HAP-1 (cell line): Measurements from ENCODE around the gene KRTAP10-2.
"Not testable (repeated sequence)": the region's sequence is repeated elsewhere in the genome, so short reads cannot be mapped to it uniquely, and the experiment has no call there.

Experiments
- DNase-seq, 2 experiments: peaks; one replicate each; pipeline ENCODE4 v3.0.0-alpha.2; 2016 to 2020; ENCODE audit warnings: low spot score in 2 of 2
- H3K27me3 ChIP-seq: fragments of 250-450 bp; sonication (Bioruptor Pico); 2 replicates; pipeline ENCODE4 v1.5.1; 2020; ENCODE audit warnings: low read depth, mild to moderate bottlenecking, moderate library complexity
- H3K36me3 ChIP-seq: fragments of 250-450 bp; sonication (Bioruptor Pico); replicated peaks from 2 replicates; pipeline ENCODE4 v1.5.1; 2020; ENCODE audit warnings: mild to moderate bottlenecking
- H3K4me1 ChIP-seq: fragments of 250-450 bp; sonication (Bioruptor Pico); 2 replicates; pipeline ENCODE4 v1.5.1; 2020; ENCODE audit warnings: mild to moderate bottlenecking
- H3K4me3 ChIP-seq: fragments of 250-450 bp; sonication (Bioruptor Pico); 2 replicates; pipeline ENCODE4 v1.5.1; 2020; ENCODE audit warnings: mild to moderate bottlenecking, moderate library complexity
- H3K9me3 ChIP-seq: fragments of 250-450 bp; sonication (Bioruptor Pico); 2 replicates; pipeline ENCODE4 v1.5.1; 2020; ENCODE audit warnings: mild to moderate bottlenecking, moderate library complexity
- in situ Hi-C: fragments of 300-500 bp; cut with MboI; formaldehyde crosslinking; loops from 3 replicates; pipeline ENCODE4 v1.14.3; 2020; ENCODE audit warnings: low sequenced_read_pairs, inconsistent platforms, mixed read lengths

KRTAP10-2 gene

DNA sequence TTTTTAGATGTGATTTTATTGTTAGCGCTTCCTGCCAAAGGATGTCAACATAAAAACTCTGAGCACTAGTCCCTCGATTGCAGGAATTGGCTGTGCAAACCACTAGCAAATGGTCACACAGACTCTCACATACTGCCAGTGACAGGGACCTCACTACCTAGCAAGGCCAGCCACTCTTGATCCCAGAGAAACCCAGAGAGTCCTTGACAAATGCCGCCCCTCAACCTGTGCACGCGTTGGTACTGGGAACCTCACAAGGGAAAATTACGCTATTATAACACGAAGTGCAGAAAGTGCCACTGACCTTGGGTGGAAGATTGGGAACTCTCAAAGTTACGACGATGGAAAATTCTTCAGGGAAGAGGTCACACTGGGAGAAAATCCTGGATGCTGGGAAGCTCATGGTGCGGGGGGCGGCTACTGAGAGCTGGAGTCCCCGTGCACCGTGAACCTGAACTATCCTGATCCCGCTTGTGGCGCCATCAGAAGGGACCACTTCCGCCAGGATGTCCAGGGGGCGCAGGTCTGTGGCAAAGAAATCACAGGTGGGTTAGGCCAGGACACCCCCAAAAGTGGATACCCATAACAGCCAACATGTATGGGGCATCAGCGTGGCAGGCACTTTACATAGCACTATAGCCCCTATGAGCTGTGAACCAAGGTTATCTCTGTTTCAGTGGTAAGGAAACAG lies 16.3 kb upstream of the KRTAP10-2 start:
- in situ Hi-C loops: no loop called here
- no peak for DNase-seq
- H3K27me3 ChIP-seq: no peaks in the 10 kb centered on the region

DNA sequence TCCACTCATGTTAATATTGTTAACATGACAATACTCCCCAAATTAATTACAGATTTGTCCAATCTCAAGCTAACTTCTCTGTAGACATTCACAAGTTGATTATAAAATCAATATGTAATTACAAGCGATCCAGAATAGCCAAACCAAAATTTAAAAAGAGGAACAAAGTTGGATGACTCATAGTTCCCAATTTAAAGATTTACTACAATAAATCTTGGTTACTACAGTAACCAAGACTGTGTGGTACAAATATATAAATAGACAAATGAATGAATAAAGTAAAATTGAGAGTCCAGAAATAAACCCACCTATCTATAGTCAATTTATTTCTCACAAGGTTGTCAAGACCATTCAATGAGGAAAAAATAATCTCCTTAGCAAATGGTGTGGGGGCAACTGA lies 15.1 kb upstream of the KRTAP10-2 start:
- H3K4me3 ChIP-seq: no peak overlapping the region
- no peaks in the 10 kb centered on the region for H3K27me3 ChIP-seq
- no peaks in the 10 kb centered on the region for H3K4me1 ChIP-seq
- DNase-seq: no peak
- H3K9me3 ChIP-seq: no peaks in the 10 kb centered on the region
- no peaks in the 10 kb centered on the region for H3K36me3 ChIP-seq
- in situ Hi-C loops: no loop called here

More for the DNA sequence above, 16.3 kb upstream of the KRTAP10-2 start:
- Histone ChIP-seq H3K4me3 (no peak overlapping the region), H3K36me3 (no peaks in the 10 kb centered on the region), H3K4me1 (no peaks in the 10 kb centered on the region), H3K9me3 (no peaks in the 10 kb centered on the region)

DNA sequence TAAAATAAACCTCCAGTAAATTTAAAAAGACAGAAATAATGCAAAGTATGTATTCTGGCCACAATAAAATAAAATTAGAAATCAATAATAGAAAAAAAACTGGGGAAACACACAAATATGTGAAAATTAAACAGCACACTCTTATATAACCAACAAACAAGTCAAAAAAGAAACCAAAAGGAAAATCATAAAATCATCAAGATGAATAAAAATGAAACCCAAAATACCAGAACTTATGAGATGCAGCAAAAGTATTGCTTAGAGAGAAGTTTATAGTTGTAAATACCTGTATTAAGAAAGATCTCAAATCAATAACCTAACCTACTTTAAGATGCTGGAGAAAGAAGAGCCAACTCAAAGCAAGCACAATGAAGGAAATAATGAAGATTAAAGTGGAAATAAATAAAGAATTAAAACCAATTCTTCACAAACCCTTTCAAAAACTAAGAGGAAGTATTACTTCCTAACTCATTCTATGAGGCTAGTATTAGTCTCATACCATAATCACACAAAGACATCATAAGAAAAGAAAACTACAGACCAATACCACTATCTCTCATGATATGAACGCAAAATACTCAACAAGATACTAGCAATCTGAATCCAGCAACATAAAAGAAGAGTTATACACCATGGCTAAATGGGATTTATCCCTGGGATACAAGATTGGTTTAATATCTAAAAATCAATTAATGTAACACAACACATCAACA lies 13.7 kb upstream of the KRTAP10-2 start:
- H3K36me3 ChIP-seq: no peaks in the 10 kb centered on the region
- no peaks in the 10 kb centered on the region; the same call in 1 of the 2 replicates for H3K27me3 ChIP-seq
- in situ Hi-C loops: no loop called here
- DNase-seq: no peak
- no peaks in the 10 kb centered on the region for H3K4me1 ChIP-seq
- H3K9me3 ChIP-seq: no peaks in the 10 kb centered on the region
- no peak overlapping the region for H3K4me3 ChIP-seq

DNA sequence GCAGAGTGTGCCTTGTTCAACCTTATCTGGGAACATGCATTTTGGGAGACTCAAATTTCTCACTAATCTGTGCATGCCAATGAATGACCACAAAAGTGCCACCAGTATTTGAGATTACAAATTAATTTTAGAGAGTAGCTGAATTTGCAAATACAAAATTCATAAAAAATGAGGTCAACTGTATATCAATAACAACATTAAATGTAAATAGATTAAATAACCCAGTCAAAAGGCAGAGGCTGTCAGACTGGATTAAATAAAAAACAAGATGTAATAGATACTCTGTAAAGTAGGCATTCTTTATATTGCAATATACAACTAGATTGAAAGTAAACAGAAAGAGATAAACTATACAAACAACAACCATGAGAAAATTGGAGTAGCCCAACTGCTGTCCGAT lies 12.8 kb upstream of the KRTAP10-2 start:
- Histone ChIP-seq H3K27me3 (no peaks in the 10 kb centered on the region; the same call in 1 of the 2 replicates), H3K4me1 (no peaks in the 10 kb centered on the region), H3K36me3 (no peaks in the 10 kb centered on the region), H3K9me3 (no peaks in the 10 kb centered on the region), H3K4me3 (no peak overlapping the region)
- no peak for DNase-seq
- in situ Hi-C loops: no loop called here

DNA sequence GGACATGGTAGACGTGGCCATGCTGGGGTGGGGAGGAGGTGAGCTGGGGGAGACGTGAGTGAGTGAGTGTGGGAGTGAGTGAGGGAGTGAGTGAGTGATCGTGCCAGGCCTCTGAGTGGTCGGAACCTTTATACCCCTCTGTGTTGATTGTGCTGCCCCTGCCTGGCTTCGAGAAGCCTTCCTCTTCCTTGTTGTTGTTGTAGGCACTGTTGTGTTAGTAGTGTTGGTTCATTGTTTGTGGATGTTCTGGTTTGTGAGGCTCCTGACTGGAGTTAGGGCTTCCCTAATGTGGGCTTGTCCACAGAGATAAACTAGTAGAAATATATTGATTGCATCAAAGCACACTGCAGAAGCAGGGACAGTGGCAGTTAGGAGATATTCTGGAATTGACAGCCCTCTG lies 7.4 kb upstream of the KRTAP10-2 start, which contains the start of gene KRTAP10-3:
Gene KRTAP10-3 (minus strand): TSS at position 101 of the 400 bp plus-strand sequence. CDS start 80 bp downstream, at position 21.
- no peaks in the 10 kb centered on the region for H3K36me3 ChIP-seq
- H3K27me3 ChIP-seq: peaks cover 19% of the 10 kb centered on the region
- in situ Hi-C loops: no loop called here
- no peaks in the 10 kb centered on the region for H3K9me3 ChIP-seq
- H3K4me3 ChIP-seq: no peak within 1 kb of the TSS
- no peaks in the 10 kb centered on the region for H3K4me1 ChIP-seq
- no peak for DNase-seq

DNA sequence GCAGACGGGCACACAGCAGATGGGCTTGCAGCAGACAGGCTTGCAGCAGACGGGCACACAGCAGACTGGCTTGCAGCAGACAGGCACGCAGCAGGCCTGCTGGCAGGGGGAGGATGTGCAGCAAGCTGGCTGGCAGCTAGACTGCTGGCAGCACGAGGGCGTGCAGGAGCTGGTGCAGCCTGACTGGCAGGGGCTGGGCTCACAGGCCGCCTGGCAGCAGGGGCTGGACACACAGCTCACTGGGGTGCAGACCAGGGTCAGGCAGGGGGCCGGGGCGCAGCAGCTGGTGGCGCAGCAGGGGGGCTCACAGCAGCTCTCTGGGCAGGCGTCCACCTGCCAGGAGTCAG lies 7.0 kb upstream of the KRTAP10-2 start:
- H3K36me3 ChIP-seq, H3K4me1 ChIP-seq, DNase-seq, H3K9me3 ChIP-seq, in situ Hi-C loops, H3K4me3 ChIP-seq: not testable (repeated sequence)
- H3K27me3 ChIP-seq: peaks cover 22% of the 10 kb centered on the region

DNA sequence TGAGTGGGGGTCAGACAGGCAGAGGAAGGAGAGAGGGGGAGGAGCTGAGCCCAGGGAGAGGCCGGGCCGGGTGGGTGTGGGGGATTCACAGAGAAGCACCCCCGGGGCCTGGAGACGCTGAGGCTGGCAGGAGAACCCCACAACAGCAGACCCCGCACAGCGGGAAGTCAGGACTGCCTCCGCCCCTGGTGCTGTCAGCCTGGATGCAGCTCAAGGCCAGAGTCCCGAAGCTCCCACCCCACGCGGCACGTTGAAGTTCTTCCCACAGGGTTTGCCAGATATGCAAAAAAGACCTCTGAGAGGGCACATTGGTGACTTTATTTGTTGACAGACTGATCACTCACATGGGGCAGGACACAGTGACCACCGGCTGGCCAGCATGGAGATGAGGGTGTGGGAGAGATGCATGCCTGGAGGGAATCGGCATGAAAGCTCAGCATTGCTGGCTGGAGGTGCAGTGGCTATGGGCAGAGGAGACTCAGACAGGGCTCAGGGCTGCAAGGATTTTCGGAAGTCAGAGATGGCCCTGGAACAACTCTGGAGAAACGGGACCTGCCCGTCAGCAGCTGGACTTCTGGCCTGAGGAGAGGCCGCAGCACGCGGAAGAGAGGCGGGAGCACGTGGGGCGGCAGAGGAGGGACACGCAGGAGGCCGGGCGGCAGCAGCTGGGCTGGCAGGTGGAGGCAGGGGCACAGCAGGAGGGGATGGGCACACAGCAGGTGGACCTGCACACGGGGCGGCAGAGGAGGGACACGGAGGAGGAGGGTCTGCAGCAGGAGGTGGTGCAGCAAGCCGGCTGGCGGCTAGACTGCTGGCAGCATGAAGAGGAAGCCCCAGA lies 6.4 kb upstream of the KRTAP10-2 start:
- H3K9me3 ChIP-seq: no peaks in the 10 kb centered on the region
- H3K27me3 ChIP-seq: peaks cover 25% of the 10 kb centered on the region
- in situ Hi-C loops: no loop called here
- H3K4me3 ChIP-seq: no peak overlapping the region
- no peaks in the 10 kb centered on the region for H3K4me1 ChIP-seq
- no peaks in the 10 kb centered on the region for H3K36me3 ChIP-seq
- DNase-seq: no peak

DNA sequence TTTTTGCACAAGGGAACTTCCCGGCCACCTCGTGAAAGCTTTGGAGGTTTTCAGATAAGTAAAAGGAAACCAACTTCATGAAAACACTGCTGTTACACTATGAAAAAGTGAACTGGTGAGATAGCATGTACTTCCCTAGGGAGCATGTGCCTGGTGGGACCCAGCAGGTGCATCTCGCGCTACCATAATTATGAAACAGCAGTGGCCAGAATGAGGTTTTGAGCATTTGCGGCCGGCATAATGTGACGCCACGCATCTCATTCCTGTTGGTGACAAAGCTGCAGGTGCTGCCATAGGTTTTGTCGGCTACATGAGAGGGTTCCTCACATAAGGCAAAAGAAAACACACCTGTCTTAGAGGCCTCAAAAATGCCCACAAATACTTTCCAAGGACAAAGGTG lies 5.6 kb upstream of the KRTAP10-2 start:
- in situ Hi-C loops: no loop called here
- DNase-seq: no peak
- no peaks in the 10 kb centered on the region for H3K4me1 ChIP-seq
- H3K4me3 ChIP-seq: no peak overlapping the region
- no peaks in the 10 kb centered on the region for H3K36me3 ChIP-seq
- no peaks in the 10 kb centered on the region for H3K9me3 ChIP-seq
- peaks cover 25% of the 10 kb centered on the region for H3K27me3 ChIP-seq

DNA sequence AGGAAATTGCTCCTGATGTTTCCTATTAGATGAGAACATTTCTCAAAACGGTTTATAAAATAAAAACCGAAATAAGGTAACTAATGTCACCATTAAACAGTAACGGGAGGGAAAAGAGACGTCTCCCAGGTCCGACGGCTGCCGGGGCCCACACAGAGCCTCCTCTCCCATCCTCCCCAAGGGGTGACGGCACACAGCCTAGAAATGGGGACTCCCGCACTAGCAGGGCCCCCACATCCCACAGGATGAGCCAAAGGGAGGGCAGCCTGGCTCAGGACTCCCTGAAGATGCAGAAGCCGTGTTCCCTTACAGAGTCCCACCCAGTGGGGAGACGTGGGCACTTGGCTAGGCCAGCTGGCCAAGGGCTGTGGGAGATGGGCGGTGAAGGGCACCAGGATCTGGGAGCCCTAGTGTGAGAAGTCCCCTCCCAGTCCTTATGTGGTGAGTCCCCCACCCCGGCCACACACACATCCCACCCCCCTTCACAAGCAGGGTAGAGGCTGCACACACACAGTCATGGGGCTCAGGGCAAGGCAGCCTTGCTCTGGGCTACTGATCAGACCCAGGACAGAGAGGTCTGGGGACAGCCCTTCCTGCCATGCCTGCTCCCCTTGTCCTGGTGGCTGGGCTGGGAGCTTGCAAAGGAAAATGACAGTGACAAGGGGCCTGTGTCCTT lies 4.0 kb upstream of the KRTAP10-2 start:
- Histone ChIP-seq H3K27me3 (peaks cover 25% of the 10 kb centered on the region), H3K4me1 (no peaks in the 10 kb centered on the region), H3K36me3 (no peaks in the 10 kb centered on the region), H3K4me3 (no peak overlapping the region), H3K9me3 (no peaks in the 10 kb centered on the region)
- in situ Hi-C loops: no loop called here
- DNase-seq: no peak

DNA sequence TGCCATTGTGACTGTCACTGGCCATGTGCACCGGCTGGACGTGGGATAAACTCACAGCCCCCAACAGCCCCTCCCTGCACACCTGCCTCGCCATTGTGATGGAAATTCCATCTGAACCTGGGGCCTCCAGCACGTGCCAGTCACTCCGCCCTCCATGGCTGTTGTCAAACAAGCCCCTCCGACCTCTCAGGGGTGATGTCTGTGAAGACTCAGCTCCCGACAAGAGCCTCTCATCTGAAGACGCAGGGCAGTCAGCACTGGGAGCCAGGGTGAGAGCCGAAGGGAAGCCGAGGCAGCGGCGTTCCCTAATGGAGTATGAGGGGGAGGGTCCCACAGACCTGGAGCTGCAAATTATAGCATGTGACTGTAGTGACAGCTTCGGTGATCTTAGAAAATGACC lies 1.4 kb upstream of the KRTAP10-2 start:
- Histone ChIP-seq H3K9me3 (no peaks in the 10 kb centered on the region), H3K27me3 (peaks cover 25% of the 10 kb centered on the region), H3K36me3 (no peaks in the 10 kb centered on the region), H3K4me1 (no peaks in the 10 kb centered on the region), H3K4me3 (no peak overlapping the region)
- in situ Hi-C loops: no loop called here
- no peak for DNase-seq

DNA sequence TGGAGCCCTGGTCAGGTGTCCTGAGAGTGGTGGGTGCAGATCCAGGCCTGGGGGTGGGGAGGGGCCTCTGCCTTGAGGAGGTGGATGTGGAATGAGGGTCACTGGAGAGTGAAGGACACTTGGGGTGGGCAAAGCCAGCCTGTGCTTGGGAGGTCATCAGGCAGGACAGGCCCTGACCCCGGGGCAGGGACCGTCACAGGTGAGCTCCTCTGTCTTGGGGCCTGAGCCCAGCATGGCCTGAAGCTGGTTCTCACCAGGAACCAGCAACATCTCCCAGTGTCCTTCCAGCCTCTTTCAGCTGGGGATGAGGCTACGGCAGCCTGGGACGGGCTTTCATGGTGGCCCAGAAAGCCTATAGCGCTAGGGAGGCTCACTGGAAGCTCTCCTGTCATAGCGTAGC lies 831 bp upstream of the KRTAP10-2 start:
- Histone ChIP-seq H3K27me3 (peaks cover 24% of the 10 kb centered on the region), H3K4me1 (no peaks in the 10 kb centered on the region), H3K4me3 (no peak overlapping the region), H3K36me3 (no peaks in the 10 kb centered on the region), H3K9me3 (no peaks in the 10 kb centered on the region)
- no peak for DNase-seq
- in situ Hi-C loops: no loop called here

DNA sequence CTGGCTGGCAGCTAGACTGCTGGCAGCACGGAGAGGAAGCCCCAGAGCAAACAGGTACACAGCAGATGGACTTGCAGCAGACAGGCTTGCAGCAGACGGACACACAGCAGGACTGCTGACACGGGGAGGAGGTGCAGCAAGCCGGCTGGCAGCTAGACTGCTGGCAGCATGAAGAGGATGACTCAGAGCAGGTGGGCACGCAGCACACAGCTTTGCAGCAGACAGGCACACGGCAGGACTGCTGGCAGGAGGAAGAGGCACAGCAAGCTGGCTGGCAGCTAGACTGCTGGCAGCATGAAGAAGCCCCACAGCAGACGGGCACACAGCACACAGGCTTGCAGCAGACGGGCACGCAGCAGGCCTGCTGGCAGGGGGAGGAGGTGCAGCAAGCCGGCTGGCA lies 498 bp downstream of the KRTAP10-2 start:
- in situ Hi-C loops: no loop called here
- DNase-seq: peak in 1 of 2 experiments; percentile 1
- Histone ChIP-seq H3K4me3 (no peak overlapping the region), H3K9me3 (no peaks in the 10 kb centered on the region), H3K36me3 (no peaks in the 10 kb centered on the region), H3K4me1 (no peaks in the 10 kb centered on the region), H3K27me3 (peaks cover 17% of the 10 kb centered on the region)

DNA sequence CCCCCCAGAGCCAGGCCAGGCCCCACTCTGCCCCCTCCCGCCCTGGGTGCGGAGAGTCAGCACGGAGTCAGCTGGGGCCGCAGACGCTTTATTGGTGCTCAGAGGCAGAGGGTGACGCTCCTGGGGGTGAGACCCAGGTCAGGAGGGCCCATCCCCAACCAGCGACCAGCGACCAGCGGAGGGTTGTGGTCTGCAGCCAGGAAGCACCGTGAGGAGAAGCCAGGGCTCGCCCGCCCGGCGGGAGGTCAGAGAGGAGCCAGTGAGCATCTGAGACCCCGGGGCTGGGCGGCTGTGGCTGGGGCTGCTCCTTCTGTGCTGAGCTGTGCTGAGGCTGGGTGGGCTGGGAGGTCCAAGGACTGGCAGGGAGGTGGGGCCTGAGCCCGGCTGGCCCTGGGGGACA lies 1.0 kb downstream of the KRTAP10-2 start:
- in situ Hi-C loops: not testable (repeated sequence)

More for the DNA sequence above, 1.0 kb downstream of the KRTAP10-2 start:
- H3K9me3 ChIP-seq, H3K36me3 ChIP-seq, H3K4me1 ChIP-seq, H3K4me3 ChIP-seq: not testable (repeated sequence)
- DNase-seq: peak in 1 of 2 experiments; percentile 1
- peaks cover 17% of the 10 kb centered on the region for H3K27me3 ChIP-seq
